ENCODE results near the gene NRIP1.
"Not testable (repeated sequence)": the region's sequence is repeated elsewhere in the genome, so short reads cannot be mapped to it uniquely, and the experiment has no call there.

The NRIP1 gene

GRCh38 chr21:15037095-15037899, 27.5 kb downstream of the NRIP1 start:
- no peak for DNase-seq

GRCh38 chr21:15036189-15036588, 28.6 kb downstream of the NRIP1 start:
- DNase-seq: no peak

- no peak for DNase-seq
Measured at GRCh38 chr21:15034126-15034853, 30.5 kb downstream of the NRIP1 start.

- no peak for DNase-seq
Measured at GRCh38 chr21:15031790-15032357, 32.9 kb downstream of the NRIP1 start.

- not testable (repeated sequence) for DNase-seq
Measured at GRCh38 chr21:15031362-15031761, 33.4 kb downstream of the NRIP1 start.

GRCh38 chr21:15030861-15031260, 33.9 kb downstream of the NRIP1 start:
- not testable (repeated sequence) for DNase-seq

- DNase-seq: no peak
Measured at GRCh38 chr21:15029077-15029476, 35.7 kb downstream of the NRIP1 start.

- DNase-seq: no peak
Measured at GRCh38 chr21:15028186-15028585, 36.6 kb downstream of the NRIP1 start.

GRCh38 chr21:15027056-15027455, 37.7 kb downstream of the NRIP1 start:
- DNase-seq: no peak

GRCh38 chr21:15026370-15026769, 38.4 kb downstream of the NRIP1 start:
- DNase-seq: no peak

- no peak for DNase-seq
Measured at GRCh38 chr21:15023776-15024175, 41.0 kb downstream of the NRIP1 start.

GRCh38 chr21:15022608-15023261, 42.1 kb downstream of the NRIP1 start:
- DNase-seq: no peak

- DNase-seq: no peak
Measured at GRCh38 chr21:15020797-15021196, 44.0 kb downstream of the NRIP1 start.

- DNase-seq: no peak
Measured at GRCh38 chr21:15018382-15018781, 46.4 kb downstream of the NRIP1 start.

- DNase-seq: no peak
Measured at GRCh38 chr21:15015622-15016471, 49.0 kb downstream of the NRIP1 start.

GRCh38 chr21:15014221-15014620, 50.6 kb downstream of the NRIP1 start:
- no peak for DNase-seq

- DNase-seq: no peak
Measured at GRCh38 chr21:15011967-15012366, 52.8 kb downstream of the NRIP1 start.

- DNase-seq: no peak
Measured at GRCh38 chr21:15010645-15011044, 54.2 kb downstream of the NRIP1 start.

GRCh38 chr21:15009837-15010363, 54.9 kb downstream of the NRIP1 start:
- no peak for DNase-seq

- no peak for DNase-seq
Measured at GRCh38 chr21:15007716-15008296, 57.0 kb downstream of the NRIP1 start.

GRCh38 chr21:15006594-15007230, 58.1 kb downstream of the NRIP1 start:
- DNase-seq: no peak
